Activated naive CD8-positive, alpha-beta T cell treated with anti-CD3 and anti-CD28 coated beads, Interleukin-2, amount 50 U/mL, for 24 hours (primary cell): Measurements from ENCODE around the gene MMP14.

ENCODE experiments used
- ATAC-seq: fragments of 150-1000 bp; cut with Tn5 transposase; one replicate; pipeline ENCODE4 v1.10.0; 2021
- DNase-seq: peaks from one replicate; pipeline ENCODE4 v3.0.0; 2021
- H3K27ac Mint-ChIP-seq: one replicate; pipeline ENCODE4 v1.8.0; 2021; ENCODE audit warnings: mild to moderate bottlenecking, mixed read lengths
- H3K27me3 Mint-ChIP-seq: one replicate; pipeline ENCODE4 v1.8.0; 2021; ENCODE audit warnings: mixed read lengths
- H3K36me3 Mint-ChIP-seq: one replicate; pipeline ENCODE4 v1.8.0; 2021; ENCODE audit warnings: low read depth, mixed read lengths
- H3K4me1 Mint-ChIP-seq: one replicate; pipeline ENCODE4 v1.8.0; 2021; ENCODE audit warnings: mixed read lengths
- H3K4me3 Mint-ChIP-seq: one replicate; pipeline ENCODE4 v1.8.0; 2021; ENCODE audit warnings: mild to moderate bottlenecking, moderate library complexity, mixed read lengths
- H3K9me3 Mint-ChIP-seq: one replicate; pipeline ENCODE4 v1.8.0; 2021; ENCODE audit warnings: mixed read lengths

The MMP14 gene

DNA sequence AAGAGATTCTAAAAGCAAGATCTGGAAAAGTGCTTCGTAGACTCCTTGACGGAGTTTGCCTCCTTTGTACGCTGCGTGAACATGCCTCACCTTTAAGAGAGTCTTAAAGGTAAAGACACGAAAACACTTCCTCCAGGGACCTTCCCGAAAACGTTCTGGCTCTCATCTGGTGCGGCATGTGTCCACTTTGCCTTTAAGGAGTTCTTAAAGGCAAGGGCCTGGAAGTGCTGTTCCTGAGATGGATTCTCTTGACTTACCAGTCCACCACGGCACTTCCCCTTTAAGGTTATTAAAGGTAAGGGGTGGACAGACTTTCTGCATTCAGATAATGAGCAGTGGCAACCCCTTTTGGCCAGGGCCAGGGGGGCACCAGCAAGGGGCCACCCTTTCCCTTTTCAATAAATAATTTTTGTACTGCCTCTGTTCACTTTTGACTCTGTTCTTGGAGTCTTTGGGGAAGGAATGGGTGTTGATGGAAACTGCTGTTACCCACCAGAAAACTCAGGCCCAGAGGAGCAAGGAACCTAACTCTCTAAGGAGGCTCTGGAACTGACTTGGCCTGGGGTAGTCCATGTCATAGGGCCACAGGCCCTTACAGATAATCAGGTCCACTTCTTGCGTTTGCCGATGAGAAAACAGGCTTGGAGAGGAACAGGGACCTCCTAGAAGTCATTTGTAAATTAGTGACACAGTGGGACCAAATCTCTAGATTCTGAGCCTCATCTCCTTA is 51.0 kb downstream of the MMP14 start:
- Mint-ChIP-seq H3K36me3 (peaks cover 2% of the 10 kb centered on the region), H3K27me3 (no peaks in the 10 kb centered on the region), H3K4me3 (peak overlapping the region; percentile 84), H3K27ac (peak overlapping the region; percentile 89), H3K4me1 (peaks cover 45% of the 10 kb centered on the region), H3K9me3 (no peaks in the 10 kb centered on the region)
- ATAC-seq (peak; percentile 12), DNase-seq (peak; percentile 15)

DNA sequence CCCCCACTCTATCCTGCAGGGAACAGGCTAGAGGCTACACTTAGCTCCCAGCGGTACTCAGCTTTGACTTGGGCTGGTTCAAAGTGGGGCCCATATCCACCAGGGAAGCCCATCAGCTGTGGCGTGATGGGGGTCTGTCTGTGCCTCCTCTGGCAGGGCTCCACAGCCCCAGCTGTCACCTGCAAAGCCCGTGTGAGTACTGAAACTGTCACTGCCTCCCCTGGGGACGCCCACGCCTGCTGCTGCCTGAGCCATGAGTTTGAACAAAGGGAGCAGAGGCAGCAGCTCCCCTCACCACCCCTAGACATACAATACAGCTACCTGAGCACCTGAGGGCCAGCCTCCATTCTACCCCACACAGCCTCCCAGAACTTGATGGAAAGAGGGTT is 51.6 kb downstream of the MMP14 start:
- ATAC-seq, result peak; percentile 20
- Mint-ChIP-seq H3K4me3 (peak overlapping the region; percentile 84), H3K4me1 (peaks cover 42% of the 10 kb centered on the region), H3K9me3 (no peaks in the 10 kb centered on the region), H3K36me3 (peaks cover 2% of the 10 kb centered on the region), H3K27ac (no peak overlapping the region), H3K27me3 (no peaks in the 10 kb centered on the region)
- DNase-seq, result peak; percentile 57

DNA sequence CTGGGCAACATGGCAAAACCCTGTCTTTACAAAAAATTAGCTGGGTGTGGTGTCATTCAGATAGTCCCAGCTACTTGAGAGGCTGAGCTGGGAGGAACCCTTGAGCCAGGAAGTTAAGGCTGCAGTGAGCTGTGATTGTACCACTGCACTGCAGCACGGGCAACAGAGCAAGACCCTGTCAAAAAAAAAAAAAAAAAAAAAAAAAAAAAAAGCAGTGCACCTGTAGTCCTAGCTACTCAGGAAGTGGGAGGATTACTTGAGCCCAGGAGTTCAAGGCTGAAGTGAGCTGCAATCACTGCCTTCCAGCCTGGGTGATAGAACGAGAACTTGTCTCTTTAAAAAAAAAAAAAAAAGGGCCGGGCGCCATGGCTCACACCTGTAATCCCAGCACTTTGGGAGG is 52.3 kb downstream of the MMP14 start:
- H3K27me3 Mint-ChIP-seq, result no peaks in the 10 kb centered on the region

DNA sequence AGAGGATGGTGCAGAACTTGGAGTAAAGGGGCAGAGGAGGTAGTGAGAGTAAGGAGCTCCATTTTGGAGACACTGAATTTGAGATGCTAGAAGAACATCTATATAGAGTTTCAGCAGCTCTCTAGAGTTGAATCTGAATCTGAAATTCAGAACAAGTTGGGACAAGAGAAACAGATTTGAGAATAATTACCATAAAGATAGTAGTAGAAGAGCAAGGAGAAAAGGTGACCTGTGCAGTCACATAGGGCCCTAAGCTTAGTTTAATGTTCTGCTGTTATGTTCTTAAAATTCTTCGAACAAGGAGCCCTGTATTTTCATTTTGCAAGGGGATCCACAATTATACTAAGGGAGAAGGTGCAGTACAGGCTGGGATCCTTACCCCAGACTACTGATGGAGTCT is 54.0 kb downstream of the MMP14 start:
- no peak overlapping the region for H3K27ac Mint-ChIP-seq

More for the DNA sequence above, 52.3 kb downstream of the MMP14 start:
- H3K9me3 Mint-ChIP-seq, result no peaks in the 10 kb centered on the region
- H3K36me3 Mint-ChIP-seq, result peaks cover 2% of the 10 kb centered on the region
- H3K27ac Mint-ChIP-seq, result no peak overlapping the region
- no peak overlapping the region for H3K4me3 Mint-ChIP-seq
- ATAC-seq, result no peak
- no peak for DNase-seq
- peaks cover 37% of the 10 kb centered on the region for H3K4me1 Mint-ChIP-seq

DNA sequence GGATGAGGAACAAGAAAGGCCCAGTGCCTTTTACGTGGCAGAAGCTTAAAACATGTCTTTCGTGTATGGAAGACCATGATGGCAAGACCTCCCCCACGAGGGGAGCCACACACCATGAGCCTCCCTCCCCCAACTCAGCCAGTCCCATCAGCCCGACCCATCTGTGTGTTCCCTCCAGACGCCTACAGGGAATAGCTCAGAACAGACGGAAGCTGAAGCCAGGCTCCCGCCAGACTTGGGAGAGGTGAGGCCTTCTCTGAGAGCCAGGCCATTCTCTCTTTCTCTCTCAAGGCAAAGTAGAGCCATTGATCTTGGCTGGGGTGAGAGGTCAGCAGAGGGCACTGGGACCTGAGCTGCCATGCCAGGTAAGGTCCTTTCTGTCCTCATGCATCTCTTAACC is 56.1 kb downstream of the MMP14 start:
- Mint-ChIP-seq H3K4me1 (peaks cover 16% of the 10 kb centered on the region), H3K27me3 (no peaks in the 10 kb centered on the region), H3K9me3 (no peaks in the 10 kb centered on the region), H3K4me3 (no peak overlapping the region), H3K27ac (no peak overlapping the region), H3K36me3 (no peaks in the 10 kb centered on the region)
- no peak for ATAC-seq
- no peak for DNase-seq

More for the DNA sequence above, 54.0 kb downstream of the MMP14 start:
- Mint-ChIP-seq H3K4me1 (peaks cover 29% of the 10 kb centered on the region), H3K9me3 (no peaks in the 10 kb centered on the region), H3K4me3 (no peak overlapping the region), H3K27me3 (no peaks in the 10 kb centered on the region), H3K36me3 (peaks cover 2% of the 10 kb centered on the region)
- ATAC-seq (no peak), DNase-seq (no peak)

DNA sequence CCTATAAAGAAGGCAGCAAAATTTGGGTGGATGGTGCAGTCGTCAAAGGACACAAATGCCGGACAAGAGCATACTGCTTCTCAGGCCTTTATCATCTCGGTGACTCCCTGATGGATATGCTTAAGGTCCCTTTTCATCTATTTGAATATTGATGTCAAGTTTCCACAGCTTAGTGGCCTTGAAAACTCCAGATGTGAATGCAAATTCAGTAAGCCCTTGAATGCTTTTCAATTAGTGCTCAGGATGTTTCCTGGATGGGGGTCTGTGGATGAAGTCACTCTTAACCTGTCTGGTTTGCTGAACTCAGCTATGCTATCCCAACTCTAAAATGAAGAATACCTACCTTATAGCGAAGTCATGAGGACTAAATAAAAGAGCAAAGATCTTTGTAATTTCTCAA is 57.3 kb downstream of the MMP14 start:
- Mint-ChIP-seq H3K36me3 (peaks cover 4% of the 10 kb centered on the region), H3K9me3 (no peaks in the 10 kb centered on the region), H3K27ac (no peak overlapping the region), H3K4me3 (no peak overlapping the region), H3K27me3 (no peaks in the 10 kb centered on the region), H3K4me1 (peaks cover 12% of the 10 kb centered on the region)
- ATAC-seq, result no peak
- no peak for DNase-seq

DNA sequence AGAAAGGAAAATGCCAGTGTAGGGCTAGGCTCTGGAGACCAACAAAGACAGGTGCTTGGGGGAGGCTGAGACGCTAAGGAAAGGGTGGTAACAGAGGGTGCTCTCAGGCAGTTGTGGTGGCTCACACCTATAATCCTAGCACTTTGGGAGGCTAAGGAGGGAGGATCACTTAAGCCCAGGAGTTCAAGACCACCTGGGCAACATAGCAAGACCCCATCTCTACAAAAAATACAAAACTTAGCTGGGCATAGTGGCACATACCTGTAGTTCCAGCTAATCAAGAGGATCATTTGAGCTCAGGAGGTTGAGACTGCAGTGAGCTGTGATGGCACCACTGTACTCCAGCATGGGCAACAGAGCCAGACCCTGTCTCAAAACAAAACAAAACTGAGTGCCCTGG is 59.0 kb downstream of the MMP14 start:
- H3K4me1 Mint-ChIP-seq, result peaks cover 14% of the 10 kb centered on the region
- no peak overlapping the region for H3K27ac Mint-ChIP-seq
- DNase-seq (no peak), ATAC-seq (no peak)
- H3K36me3 Mint-ChIP-seq, result peaks cover 7% of the 10 kb centered on the region
- no peak overlapping the region for H3K4me3 Mint-ChIP-seq
- no peaks in the 10 kb centered on the region for H3K27me3 Mint-ChIP-seq
- no peaks in the 10 kb centered on the region for H3K9me3 Mint-ChIP-seq

DNA sequence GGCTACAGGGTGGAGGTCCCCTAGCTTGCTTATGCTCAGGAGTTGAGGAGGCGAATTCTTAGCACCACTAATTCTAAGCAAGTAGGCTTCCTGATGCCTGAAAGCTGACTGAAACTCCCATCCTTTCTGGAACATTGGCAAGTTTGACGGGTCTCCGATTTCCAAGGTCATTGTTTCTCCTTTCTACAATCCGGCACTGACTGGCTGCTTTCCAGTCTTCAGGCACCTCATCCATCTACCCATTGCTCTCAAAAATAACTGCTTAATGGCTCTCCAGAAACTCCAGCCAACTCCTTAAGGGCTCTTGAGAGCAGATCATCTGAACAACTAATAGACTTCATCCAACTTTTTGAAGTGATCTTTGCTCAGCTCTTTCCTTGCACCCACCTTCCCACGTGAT is 60.0 kb downstream of the MMP14 start:
- H3K27ac Mint-ChIP-seq, result no peak overlapping the region
- no peak for ATAC-seq
- peaks cover 16% of the 10 kb centered on the region for H3K4me1 Mint-ChIP-seq
- H3K36me3 Mint-ChIP-seq, result peaks cover 11% of the 10 kb centered on the region
- H3K27me3 Mint-ChIP-seq, result no peaks in the 10 kb centered on the region
- no peak for DNase-seq
- no peaks in the 10 kb centered on the region for H3K9me3 Mint-ChIP-seq
- no peak overlapping the region for H3K4me3 Mint-ChIP-seq

DNA sequence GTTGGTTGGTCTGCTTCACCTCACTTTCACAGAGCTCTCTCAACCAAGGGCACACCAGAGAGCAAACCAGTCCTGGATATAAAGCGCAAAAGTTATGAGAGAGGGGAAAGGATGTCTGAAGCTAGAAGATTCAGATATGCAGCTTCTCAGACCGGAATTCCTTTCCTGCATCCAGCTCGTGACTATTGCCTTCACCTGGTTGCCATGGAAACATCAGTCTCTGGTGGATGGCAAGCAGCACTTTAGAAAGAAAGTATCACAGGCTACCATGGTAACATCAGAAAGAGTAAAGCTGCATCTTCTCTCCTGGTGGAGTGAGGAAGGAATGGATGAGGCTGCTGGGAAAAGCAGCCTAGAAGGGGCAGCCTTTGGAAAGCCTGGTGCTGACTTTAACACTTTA is 60.4 kb downstream of the MMP14 start:
- Mint-ChIP-seq H3K4me1 (peaks cover 16% of the 10 kb centered on the region), H3K36me3 (peaks cover 14% of the 10 kb centered on the region), H3K27ac (no peak overlapping the region), H3K9me3 (no peaks in the 10 kb centered on the region), H3K4me3 (no peak overlapping the region), H3K27me3 (no peaks in the 10 kb centered on the region)
- ATAC-seq (no peak), DNase-seq (no peak)

DNA sequence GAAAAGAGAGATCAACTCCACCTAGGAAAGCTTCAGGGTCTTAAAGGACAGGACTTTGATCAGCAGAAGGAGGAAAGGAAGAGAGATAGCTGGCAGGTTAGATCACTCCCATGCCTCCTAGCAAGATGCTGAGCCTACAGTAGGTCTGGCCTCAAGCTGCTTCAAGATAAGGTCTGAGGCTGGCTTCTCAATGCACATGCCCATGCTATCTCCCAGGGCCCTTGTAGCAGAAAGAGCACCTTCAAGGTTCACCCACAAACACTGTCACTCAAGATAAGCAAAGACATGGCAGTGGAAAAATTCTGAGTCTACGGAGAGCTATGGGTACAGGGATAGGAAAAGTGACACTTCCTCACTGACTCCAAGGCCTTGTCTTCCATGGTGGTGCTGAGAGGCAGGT is 61.0 kb downstream of the MMP14 start:
- Mint-ChIP-seq H3K36me3 (peaks cover 18% of the 10 kb centered on the region), H3K27ac (no peak overlapping the region)

More for the DNA sequence above, 61.0 kb downstream of the MMP14 start:
- no peaks in the 10 kb centered on the region for H3K9me3 Mint-ChIP-seq
- H3K4me3 Mint-ChIP-seq, result no peak overlapping the region
- ATAC-seq, result no peak
- H3K4me1 Mint-ChIP-seq, result peaks cover 16% of the 10 kb centered on the region
- no peak for DNase-seq
- no peaks in the 10 kb centered on the region for H3K27me3 Mint-ChIP-seq
